Heart left ventricle (tissue), 16 donors: Measurements from ENCODE around the gene ZSCAN26. TPM values are rescaled to one million over a fixed set of nuclear protein-coding genes. Genes with fewer than 3 reads are reported as not detected.

ENCODE experiments used
- ATAC-seq, 4 donors: fragments of 200-7000 bp; cut with Tn5 transposase; one replicate each; pipeline ENCODE4 v1.9.1; 2020 to 2022; ENCODE audit warnings: moderate library complexity in 4 of 4, mild to moderate bottlenecking in 3 of 4, moderate number of reproducible peaks in 1 of 4
- DNase-seq, 5 donors: peaks; one replicate each; pipeline ENCODE4 v3.0.0-alpha.2; 2020
- H3K27ac ChIP-seq, 12 donors: fragments of 200-600 bp; sonication (generic) in 4 of 12; one replicate each; pipeline versions ENCODE4 v1.5.0 to v1.8.0; 2016 to 2022; ENCODE audit warnings: mild to moderate bottlenecking in 2 of 12
- H3K27me3 ChIP-seq, 9 donors: fragments of 200-600 bp; sonication (generic) in 2 of 9; one replicate each; pipeline versions ENCODE4 v1.5.1 to v1.8.0; 2016 to 2022; ENCODE audit warnings: mild to moderate bottlenecking in 3 of 9
- H3K36me3 ChIP-seq, 9 donors: fragments of 200-600 bp; sonication (generic) in 2 of 9; one replicate each; pipeline versions ENCODE4 v1.5.0 to v1.8.0; 2018 to 2022; ENCODE audit warnings: mild to moderate bottlenecking in 2 of 9
- H3K4me1 ChIP-seq, 12 donors: fragments of 200-600 bp; sonication (generic) in 4 of 12; one replicate each; pipeline versions ENCODE4 v1.5.0 to v1.8.0; 2016 to 2022; ENCODE audit warnings: mild to moderate bottlenecking in 3 of 12
- H3K4me3 ChIP-seq, 12 donors: fragments of 200-600 bp; sonication (generic) in 4 of 12; one replicate each; pipeline versions ENCODE4 v1.5.0 to v1.8.0; 2017 to 2022; ENCODE audit warnings: mild to moderate bottlenecking in 9 of 12, moderate library complexity in 4 of 12
- H3K9me3 ChIP-seq, 12 donors: fragments of 200-600 bp; sonication (generic) in 4 of 12; one replicate each; pipeline versions ENCODE4 v1.5.0 to v1.8.0; 2016 to 2022; ENCODE audit warnings: mild to moderate bottlenecking in 1 of 12
- POLR2A ChIP-seq, 2 donors: fragments of 450-650 bp; IDR thresholded peaks; one replicate each; pipeline ENCODE4 v1.6.1; 2017; ENCODE audit warnings: antibody characterized with exemption in 2 of 2, mild to moderate bottlenecking in 2 of 2, moderate library complexity in 2 of 2
- WGBS, 4 donors: extraction: QIAGEN DNeasy Blood & Tissue Kit in 2 of 4; methylation state at CpG; one replicate each; pipeline versions ENCODE4 v1.1.5 to v1.1.7; 2013 to 2018; 5-methylcytosine and 5-hydroxymethylcytosine counted together
- intact Hi-C, 10 donors: fragments of 100-400 bp; cut with DNase I; formaldehyde crosslinking; loops; one replicate each; pipeline versions ENCODE4 v1.11.1 to v1.14.2; 2022
- long read RNA-seq, 3 donors: library from polyadenylated mRNA; unstranded; transcript quantifications; one replicate each; pipeline ENCODE4 v2.0.0, GENCODE V29; 2020 to 2021
- polyA plus RNA-seq, 2 donors: library from polyadenylated mRNA; stranded (reverse); fragments of 200-250 nt; gene quantifications; one replicate each; pipeline ENCODE4 v1.2.3, GENCODE V29; 2013
- total RNA-seq, 9 donors: library from RNA; depleted of rRNA in 2 of 9; stranded (reverse); fragments of >200 nt in 2 of 9; fragmentation: NEBNext Ultra II Directional in 3 of 9; extraction: Animal tissue kit (Norgen Biotek cat#: 25700) in 3 of 9; gene quantifications; one replicate each; pipeline versions ENCODE4 v1.1.0 to v1.2.4, GENCODE V29; 2016 to 2023
- TF ChIP-seq, protein P1 (sequence below), 12 donors: fragments of 200-600 bp; sonication (generic) in 4 of 12; IDR thresholded peaks; one replicate each; pipeline versions ENCODE4 v1.5.0 to v1.8.0; 2018 to 2022; ENCODE audit warnings: antibody characterized with exemption in 12 of 12, mild to moderate bottlenecking in 5 of 12
- donor health status: ischemic (EF 13 %, LVEDD 7.1; RV severe dilation, severe dysfunction).
- donor health status: healthy with polysubstance abuse.
- donor health status: DM: no; HTN: yes; CAD: no.
- donor health status: DM: no; HTN: no; CAD: no.
- donor health status: ischemic (EF 25% LVEDD 6.9; RV normal size, moderate dysfunction).
- donor health status: ischemic (EF 25% LVEDD 5.7; RV mildly dilated, moderate dysfunction).
- donor health status: healthy.
- donor health status: DM: yes; HTN: yes; CAD: no.
- donor health status: ischemic (EF 35%, LVEDD 5.7; RV mildly dilated, moderate dysfunction).
- donor health status: nonischemic (EF 11% LVEDD 7.7; RV severe dilation, severe dysfunction).
- donor health status: DM: yes; HTN: yes; CAD: no.
- donor health status: PGD.
- donor health status: ischemic (EF 29% LVEDD 5.4; RV normal size, mild dysfunction).
- donor health status: nonischemic (EF 23%, LVEDD 6.1; RV moderate dilation, normal function).

The ZSCAN26 gene
- total RNA-seq = 10 to 100 TPM in 8 of 9 donors, 1 to 10 TPM in 1; 9.8 to 16.4 (median 12.2) TPM
- 1 to 10 TPM; 8.1 to 8.3 TPM for polyA plus RNA-seq
- long read RNA-seq, donor 1, transcript ZSCAN26-201 (4 exons, 2,362 nt) = major isoform, 5 of 11 reads
- long read RNA-seq, donor 1, partial matches to known transcripts = 1 of 11 reads
- long read RNA-seq, donor 1, other reads (novel, unspliced or antisense) = 4 of 11 reads
- long read RNA-seq, donor 2, transcript ZSCAN26-201 (4 exons, 2,362 nt) = major isoform, 16 of 32 reads
- long read RNA-seq, donor 2, partial matches to known transcripts = 4 of 32 reads
- long read RNA-seq, donor 2, other reads (novel, unspliced or antisense) = 4 of 32 reads
- long read RNA-seq, donor 3, transcript ZSCAN26-202 (4 exons, 2,835 nt) = major isoform, 5 of 16 reads
- long read RNA-seq, donor 3, partial matches to known transcripts = 1 of 16 reads
- long read RNA-seq, donor 3, other reads (novel, unspliced or antisense) = 4 of 16 reads

DNA sequence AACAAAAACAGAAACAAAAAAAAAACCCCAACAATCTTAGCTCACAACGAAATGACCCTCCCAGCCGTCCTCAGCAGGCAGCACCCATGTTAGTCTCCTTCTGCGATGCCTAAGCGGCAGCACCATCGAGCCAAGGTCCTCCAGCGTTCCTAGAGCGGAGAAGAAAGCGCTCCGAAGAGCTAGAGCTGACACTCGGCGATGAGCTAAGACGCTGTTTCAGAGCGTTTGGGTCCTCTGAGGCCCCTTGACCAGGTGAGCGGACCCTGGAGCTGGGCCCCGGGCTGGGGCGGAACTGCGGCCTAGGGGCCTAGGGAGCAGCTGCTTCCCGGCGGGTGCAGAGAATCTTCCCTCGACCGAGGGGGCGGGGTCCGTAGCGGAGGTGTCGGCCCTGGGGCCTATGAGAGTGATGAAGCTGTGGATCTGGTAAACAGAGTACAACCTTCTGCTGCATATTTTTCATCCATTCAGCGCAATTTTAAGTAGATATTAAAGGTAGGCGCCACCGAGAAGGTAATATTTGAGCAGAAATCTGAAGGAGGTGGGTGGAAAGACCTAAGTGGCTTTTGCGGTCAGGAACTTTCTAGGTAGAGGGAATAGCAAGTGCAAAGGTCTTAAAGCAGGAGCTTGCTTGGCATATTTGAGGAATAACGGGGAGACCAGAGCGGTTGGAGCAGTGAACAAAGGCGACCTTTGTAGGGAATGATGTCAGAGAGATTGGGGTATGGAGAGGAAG lies at the start of gene ZSCAN26:
TSS of gene ZSCAN26 (plus strand) at position 182 of the 733 bp plus-strand sequence. CDS start 4,777 bp downstream, outside the sequence.
- 0 to 1% (median 1%) methylated on average over 30 to 32 of the region's 32 CpGs for WGBS, 4 donors
- H3K27me3 ChIP-seq = no peaks in the 10 kb centered on the region
- H3K36me3 ChIP-seq = peaks cover 0 to 12% (median 4%) of the 10 kb centered on the region in 9 donors
- ATAC-seq (peak; percentile 92 to 99 (median 98)), DNase-seq (peak; percentile 79 to 88 (median 87))
- H3K27ac ChIP-seq = peak within 1 kb of the TSS; percentile 45 to 93 (median 87)
- intact Hi-C loops = loop anchor here in 5 of 10 donors (5.0 kb wide), 5 partner anchors 65 to 130 kb away; partner anchors contain the start of genes ZSCAN31 (in 3 of the 5) and ZKSCAN8 (in 1 of the 5)
- TF ChIP-seq POLR2A (IDR thresholded peaks at IDR 0.05) = peak in 1 of 2 donors; percentile 53
- TF ChIP-seq, protein P1, sequence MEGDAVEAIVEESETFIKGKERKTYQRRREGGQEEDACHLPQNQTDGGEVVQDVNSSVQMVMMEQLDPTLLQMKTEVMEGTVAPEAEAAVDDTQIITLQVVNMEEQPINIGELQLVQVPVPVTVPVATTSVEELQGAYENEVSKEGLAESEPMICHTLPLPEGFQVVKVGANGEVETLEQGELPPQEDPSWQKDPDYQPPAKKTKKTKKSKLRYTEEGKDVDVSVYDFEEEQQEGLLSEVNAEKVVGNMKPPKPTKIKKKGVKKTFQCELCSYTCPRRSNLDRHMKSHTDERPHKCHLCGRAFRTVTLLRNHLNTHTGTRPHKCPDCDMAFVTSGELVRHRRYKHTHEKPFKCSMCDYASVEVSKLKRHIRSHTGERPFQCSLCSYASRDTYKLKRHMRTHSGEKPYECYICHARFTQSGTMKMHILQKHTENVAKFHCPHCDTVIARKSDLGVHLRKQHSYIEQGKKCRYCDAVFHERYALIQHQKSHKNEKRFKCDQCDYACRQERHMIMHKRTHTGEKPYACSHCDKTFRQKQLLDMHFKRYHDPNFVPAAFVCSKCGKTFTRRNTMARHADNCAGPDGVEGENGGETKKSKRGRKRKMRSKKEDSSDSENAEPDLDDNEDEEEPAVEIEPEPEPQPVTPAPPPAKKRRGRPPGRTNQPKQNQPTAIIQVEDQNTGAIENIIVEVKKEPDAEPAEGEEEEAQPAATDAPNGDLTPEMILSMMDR (IDR thresholded peaks at IDR 0.05) = peak in 1 of 12 donors; percentile 14
- H3K4me1 ChIP-seq = peaks cover 0 to 35% (median 12%) of the 10 kb centered on the region in 12 donors
- no peaks in the 10 kb centered on the region for H3K9me3 ChIP-seq
- H3K4me3 ChIP-seq = peak within 1 kb of the TSS; percentile 29 to 88 (median 76)

DNA sequence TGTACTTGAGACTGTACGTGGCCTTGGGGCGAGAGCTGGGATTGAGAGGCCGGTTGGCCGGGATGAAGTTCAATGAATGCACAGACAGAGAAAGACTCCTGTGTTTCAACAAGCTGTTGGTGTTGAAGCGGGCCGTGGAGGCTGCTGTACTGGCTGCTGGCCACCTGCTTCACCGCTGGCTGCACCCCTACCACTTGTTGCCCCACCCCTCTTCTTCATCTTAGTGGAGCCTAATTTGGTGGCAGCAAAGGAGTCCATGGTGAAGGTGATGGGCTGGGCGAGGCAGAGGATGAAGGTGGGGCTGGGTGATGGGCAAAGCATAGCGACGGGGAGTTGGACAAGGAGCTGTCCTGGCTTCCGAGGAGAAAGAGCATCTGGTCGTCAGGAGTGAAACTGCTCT lies 49.1 kb upstream of the ZSCAN26 start:
- peaks cover 0 to 24% (median 11%) of the 10 kb centered on the region in 12 donors for H3K4me1 ChIP-seq
- H3K27ac ChIP-seq = no peak overlapping the region
- DNase-seq = no peak
- TF ChIP-seq POLR2A (IDR thresholded peaks at IDR 0.05) = no peak
- TF ChIP-seq, protein P1 (IDR thresholded peaks at IDR 0.05) = no peak
- H3K36me3 ChIP-seq = no peaks in the 10 kb centered on the region
- WGBS, 4 donors = 82 to 95% (median 91%) methylated on average over 4 to 12 of the region's 12 CpGs
- peaks cover 0 to 55% (median 41%) of the 10 kb centered on the region in 9 donors for H3K27me3 ChIP-seq
- peak overlapping the region in 8 of 12 donors; percentile 20 to 78 (median 72) for H3K4me3 ChIP-seq
- intact Hi-C loops = loop anchor here in 6 of 10 donors (5.0 to 10.0 kb wide), 6 partner anchors 34 to 136 kb away; partner anchors contain the start of genes ZKSCAN8 (in 3 of the 6), ZKSCAN4 (in 1 of the 6) and ZNF165 (in 1 of the 6)
- ATAC-seq = no peak
- no peaks in the 10 kb centered on the region for H3K9me3 ChIP-seq

DNA sequence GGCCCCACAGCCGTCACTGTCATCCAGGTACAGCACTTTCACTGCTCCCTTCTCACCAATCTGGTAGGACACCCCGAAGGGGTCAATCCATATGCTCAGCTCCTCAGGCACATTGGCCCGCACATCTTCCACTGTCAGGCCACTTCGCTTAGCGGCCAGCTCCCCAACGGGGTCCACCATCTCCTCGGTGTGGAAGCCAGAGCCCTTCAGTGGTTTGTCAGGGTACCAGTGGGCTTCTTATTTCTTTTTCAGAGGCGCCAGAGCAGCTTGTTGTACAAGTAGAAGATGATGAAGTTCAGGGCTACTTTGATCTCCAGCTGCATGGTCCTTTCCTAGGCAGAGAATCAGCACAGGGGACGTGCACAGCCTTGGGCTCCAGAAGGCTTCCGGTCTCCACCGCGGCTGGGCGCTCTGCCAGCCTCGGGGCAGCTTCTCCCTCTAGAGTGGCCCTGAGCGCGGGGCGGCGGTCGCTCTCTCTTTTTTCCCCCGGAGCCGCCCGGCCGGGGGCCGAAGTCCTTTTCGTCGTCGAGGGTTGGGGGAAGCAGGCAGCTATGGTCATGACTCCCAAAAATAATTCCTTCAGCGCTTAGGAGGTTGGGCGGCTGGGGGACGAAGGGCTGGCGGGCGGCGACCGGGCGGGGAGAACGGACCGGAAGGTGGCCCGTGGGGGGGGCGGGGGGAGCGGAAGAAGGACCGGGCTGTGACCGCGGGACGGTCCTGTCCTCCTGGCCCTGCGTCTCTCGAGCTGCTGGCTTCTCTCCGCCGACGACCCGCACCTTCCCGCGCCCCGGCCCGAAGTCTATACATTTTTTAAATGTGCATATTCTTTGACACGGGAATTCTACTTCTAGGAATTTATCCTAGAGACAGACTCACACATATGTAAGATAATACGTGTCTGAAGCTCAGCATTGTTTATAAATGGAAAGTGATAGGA lies 48.4 kb upstream of the ZSCAN26 start:
- Histone ChIP-seq H3K4me1 (peaks cover 0 to 21% (median 11%) of the 10 kb centered on the region in 12 donors), H3K36me3 (no peaks in the 10 kb centered on the region), H3K27ac (peak overlapping the region in 11 of 12 donors; percentile 56 to 92 (median 73)), H3K4me3 (peak overlapping the region; percentile 20 to 78 (median 70)), H3K9me3 (no peaks in the 10 kb centered on the region), H3K27me3 (peaks cover 0 to 50% (median 34%) of the 10 kb centered on the region in 9 donors)
- peak; percentile 80 to 98 (median 95) for ATAC-seq
- peak; percentile 84 to 90 (median 87) for DNase-seq
- intact Hi-C loops = loop anchor here in 6 of 10 donors (5.0 to 10.0 kb wide), 6 partner anchors 34 to 136 kb away; partner anchors contain the start of genes ZKSCAN8 (in 3 of the 6), ZKSCAN4 (in 1 of the 6) and ZNF165 (in 1 of the 6)
- TF ChIP-seq, protein P1 (IDR thresholded peaks at IDR 0.05) = peak in 1 of 12 donors; percentile 14
- TF ChIP-seq POLR2A (IDR thresholded peaks at IDR 0.05) = peak in 1 of 2 donors; percentile 20
- 9 to 31% (median 15%) methylated on average over 20 to 56 of the region's 56 CpGs for WGBS, 4 donors
